GM21576 (cell line): ENCODE data around the gene SLC6A6.
"Not testable (repeated sequence)": the region's sequence is repeated elsewhere in the genome, so short reads cannot be mapped to it uniquely, and the experiment has no call there.

Experiments
- ATAC-seq: cut with Tn5 transposase; IDR thresholded peaks from one replicate; pipeline ENCODE4 v1.9.1; 2021; ENCODE audit warnings: mild to moderate bottlenecking, moderate library complexity; ENCODE audit not compliant: unreplicated experiment

Gene SLC6A6

GRCh38 chr3:14503033-14503705, 100.8 kb downstream of the SLC6A6 start:
- ATAC-seq: no peak

- ATAC-seq: no peak
These were observed 101.3 kb downstream of the SLC6A6 start for GRCh38 chr3:14503706-14504065.

- ATAC-seq: no peak
These were observed 102.8 kb downstream of the SLC6A6 start for GRCh38 chr3:14505001-14505802.

DNA sequence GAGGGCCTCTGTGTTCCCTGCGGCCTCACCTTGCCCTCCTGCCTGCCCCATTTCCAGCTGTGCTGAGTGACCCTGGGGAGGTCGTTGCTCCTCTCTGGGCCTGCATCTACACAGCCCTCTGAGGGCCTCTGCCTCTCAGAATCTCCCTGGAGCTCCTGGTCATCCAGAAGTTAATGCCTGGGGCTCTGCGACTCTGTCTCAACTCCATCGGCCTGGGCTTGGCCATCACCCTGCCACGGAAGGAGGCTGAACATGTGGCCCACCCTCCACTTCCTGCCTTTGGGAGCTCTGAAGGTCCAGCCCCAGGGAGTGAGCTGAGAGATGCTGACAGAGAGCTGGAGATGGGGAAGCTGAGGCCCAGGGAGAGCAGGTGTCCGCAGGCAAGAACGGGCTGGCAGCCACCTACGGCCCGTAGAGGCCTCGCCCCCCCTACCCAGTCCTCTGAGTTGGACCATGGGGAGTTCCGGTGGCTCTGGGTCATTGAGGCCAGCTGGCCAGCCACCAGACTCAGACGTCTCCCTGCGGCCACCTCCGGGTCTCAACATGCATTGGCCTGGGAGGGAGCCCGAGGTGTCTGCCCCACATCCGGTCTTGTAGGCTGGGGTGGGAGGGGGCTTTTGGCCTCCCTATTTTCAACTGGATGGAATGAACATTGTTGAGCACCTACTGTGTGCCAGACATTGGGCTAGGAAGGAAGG, 103.5 kb downstream of the SLC6A6 start:
- no peak for ATAC-seq

- no peak for ATAC-seq
These were observed 104.4 kb downstream of the SLC6A6 start for GRCh38 chr3:14506626-14507304.

- no peak for ATAC-seq
These were observed 104.9 kb downstream of the SLC6A6 start for GRCh38 chr3:14507305-14507741.

DNA sequence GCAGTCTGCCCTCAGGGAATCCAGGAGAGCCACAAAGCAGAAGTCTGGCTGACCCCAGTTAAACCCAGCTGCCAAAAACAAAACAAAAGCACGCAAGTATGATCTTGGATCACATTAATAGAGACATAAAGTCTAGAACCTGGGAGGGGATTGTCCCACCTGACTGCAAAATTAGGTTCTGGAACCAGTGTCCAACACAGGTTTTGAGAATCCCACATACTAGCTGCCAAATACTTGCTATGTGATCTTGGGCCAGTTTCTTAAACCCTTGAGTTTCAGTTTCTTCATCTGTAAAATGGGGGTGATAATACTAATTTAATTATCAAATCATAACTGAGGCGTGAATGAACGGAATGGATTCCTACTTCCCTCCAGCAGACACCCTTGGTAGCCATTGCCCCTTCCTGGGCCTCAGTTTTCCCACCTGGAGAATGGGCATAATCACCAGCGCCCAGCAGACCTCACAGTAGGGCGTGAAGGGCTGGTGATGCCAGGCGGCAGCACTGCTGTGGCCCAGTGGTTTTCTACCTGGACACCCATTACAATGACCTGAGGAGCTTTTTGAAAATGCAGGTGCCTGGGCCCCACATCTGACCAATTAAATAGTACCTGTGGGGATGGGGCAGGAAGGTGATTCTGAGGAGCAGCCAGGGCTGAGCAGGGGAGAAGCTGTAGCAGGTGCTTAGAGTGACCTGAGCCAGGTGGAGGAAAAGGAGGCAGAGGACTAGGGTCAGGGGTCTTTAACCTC, 105.5 kb downstream of the SLC6A6 start:
- ATAC-seq: no peak

DNA sequence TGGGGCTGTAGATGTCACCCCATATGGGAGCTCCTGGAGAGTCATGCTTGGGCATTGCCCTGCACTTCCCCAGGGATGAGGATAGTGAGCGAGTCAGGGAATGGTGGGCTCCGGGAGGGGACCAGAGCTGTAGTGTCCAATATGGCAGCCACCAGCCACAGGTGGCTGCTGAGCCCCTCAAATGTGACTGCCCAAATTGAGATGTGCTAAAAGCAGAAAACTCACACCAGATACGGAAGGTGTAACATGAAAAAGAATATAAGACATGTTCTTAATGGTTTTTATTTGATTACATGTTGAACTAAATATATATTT, 106.1 kb downstream of the SLC6A6 start:
- no peak for ATAC-seq

DNA sequence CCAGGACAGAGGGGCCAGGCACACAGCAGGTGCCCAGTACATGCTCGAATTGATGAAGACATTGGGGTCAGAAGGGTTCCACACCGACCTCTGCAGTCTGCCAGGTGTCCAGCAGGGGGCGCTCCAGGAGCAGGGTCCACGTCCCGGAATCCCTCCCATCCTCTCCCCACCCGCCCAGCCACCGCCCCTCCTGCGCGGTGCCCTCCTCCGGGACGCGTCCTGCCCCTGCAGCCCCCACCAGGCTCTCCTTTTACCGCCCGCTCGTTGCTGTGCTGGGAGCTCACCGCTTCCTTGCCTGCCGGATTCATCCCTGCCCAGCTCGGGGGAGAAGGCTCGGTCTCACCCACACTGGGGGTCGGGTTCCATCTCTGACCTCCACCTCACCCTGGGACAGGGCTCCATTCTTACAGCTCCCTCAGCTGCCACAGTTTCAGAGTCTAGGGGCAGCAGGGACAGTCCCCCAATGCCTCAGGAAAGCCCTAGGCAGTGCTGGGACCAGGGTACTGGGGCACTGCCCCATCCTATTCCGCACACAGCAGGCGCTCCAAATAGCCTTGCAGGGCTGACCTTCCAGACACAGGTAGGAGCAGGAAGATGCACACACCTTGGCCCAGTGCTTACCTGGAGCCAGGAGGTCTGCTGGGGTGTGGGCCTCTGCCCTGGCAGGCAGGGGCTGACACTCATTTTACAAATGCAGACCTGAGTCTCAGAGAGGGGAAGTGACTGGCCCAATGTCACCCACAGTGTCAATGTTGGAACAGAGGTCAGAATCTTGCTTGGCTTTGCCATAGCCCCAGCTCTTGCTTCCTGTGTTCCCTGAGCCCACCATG, 106.8 kb downstream of the SLC6A6 start:
- ATAC-seq: no peak

DNA sequence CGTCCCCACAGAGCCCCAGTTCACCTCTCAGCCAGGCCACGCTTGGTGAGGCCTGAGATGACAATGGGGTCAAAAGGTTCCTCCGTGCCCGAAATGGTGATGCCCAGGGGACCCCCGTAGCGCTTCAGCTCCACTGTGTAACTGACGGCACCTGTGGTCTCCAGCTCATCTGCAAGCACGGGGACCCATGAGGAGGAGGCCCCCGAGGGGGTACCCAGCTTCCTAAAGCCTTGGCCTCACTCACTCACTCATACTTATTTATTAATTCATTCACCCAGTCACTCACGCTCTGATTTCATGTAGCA, 107.3 kb downstream of the SLC6A6 start:
- ATAC-seq: no peak

DNA sequence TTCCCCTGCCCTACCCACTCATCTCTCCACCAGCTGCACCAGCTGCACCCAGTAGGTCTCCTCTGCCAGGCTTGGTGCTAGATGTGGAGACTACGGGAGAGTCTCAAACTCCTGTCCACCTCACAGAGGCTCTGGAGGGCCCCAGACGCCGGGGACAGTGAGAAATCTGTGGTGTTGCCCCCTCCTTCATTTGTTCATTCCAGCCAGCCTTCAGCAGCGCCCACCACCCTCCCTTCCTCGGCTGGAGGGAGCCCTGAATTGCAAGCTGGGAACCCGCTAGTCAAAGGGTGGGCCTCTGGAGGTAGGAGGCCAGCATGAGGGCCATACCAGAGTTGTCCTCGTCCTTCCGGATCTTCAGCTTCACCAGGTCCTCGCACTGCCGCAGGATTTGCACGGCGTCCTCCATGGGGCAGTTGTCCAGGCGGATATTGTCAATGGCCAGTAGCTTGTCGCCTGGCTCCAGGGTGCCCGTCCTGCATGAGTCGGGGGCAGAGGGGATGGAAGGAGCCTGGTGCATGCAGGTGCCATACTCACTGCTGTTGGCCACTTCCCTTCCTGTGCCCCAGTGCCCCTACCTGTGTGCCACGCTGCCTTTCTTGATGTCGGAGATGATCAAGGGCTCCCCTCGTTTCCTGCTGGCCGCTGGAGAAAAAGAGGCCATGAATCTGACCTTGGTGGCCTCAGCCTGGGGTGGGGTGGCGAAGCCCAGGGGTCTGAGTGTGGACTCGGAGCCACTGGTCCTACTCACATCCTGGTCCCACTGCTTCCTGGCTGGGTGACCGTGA, 108.6 kb downstream of the SLC6A6 start:
- ATAC-seq: no peak

- no peak for ATAC-seq
These were observed 109.3 kb downstream of the SLC6A6 start for GRCh38 chr3:14511623-14512280.

GRCh38 chr3:14512281-14512941, 110.0 kb downstream of the SLC6A6 start:
- ATAC-seq: no peak

- ATAC-seq: no peak
These were observed 110.5 kb downstream of the SLC6A6 start for GRCh38 chr3:14512942-14513327.

DNA sequence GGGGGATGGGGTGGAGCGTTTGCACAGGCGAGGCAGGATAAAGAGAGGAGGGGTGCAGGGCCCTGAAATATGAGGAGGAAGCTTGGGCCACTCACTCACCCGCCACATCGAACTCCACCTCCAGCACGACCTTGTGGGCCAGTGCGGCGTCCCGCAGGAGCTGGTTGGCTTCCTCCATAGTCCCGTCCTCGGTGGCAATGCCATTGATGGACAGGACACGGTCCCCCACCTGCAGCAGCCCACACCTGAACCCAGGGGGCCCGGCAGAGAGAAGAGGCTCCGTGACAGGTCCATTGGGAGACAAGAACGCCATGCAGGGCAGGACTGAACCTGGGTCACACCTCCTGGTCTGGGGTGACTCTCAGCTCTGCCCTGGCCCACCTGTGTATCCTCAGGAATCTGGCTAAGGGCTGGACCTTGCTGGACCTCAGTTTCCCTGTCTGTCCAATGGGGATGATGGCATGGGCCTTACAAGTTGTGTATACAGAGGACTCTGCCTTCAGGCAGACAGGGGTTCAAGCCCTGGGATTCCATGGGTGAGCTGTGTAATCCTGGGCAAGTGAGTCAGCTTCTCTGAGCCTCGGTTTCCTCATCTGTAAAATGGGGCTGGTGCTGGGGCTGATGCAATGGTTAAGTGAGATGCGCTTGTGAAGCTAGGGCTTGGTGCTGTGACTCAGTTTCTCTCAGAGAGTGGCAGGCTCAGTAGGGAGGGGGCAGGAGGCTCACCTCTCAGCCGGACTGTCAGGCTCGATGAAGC, 111.3 kb downstream of the SLC6A6 start:
- ATAC-seq: no peak

GRCh38 chr3:14514323-14514720, 111.9 kb downstream of the SLC6A6 start:
- no peak for ATAC-seq

DNA sequence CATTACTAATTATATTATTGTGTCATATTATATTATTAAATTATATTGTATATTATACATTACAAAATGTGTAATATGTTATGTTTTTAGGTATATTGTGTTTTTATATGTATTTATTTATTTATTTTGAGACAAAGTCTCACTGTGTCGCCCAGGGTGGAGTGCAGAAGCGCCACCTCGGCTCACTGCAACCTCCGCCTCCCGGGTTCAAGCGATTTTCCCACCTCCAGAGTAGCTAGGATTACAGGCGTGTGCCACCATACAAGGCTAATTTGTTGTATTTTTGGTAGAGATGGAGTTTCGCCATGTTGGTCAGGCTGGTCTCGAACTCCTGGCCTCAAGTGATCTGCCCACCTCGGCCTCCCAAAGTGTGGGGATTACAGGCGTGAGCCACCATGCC, 113.1 kb downstream of the SLC6A6 start:
- ATAC-seq: not testable (repeated sequence)
